Stimulated activated CD4-positive, alpha-beta T cell treated with anti-CD3 and anti-CD28 coated beads, Interleukin-1b, Interleukin-23, amount 100 ng/mL, for 24 hours (primary cell): ENCODE measurements around the gene BTBD8.
"Not testable (repeated sequence)": the region's sequence is repeated elsewhere in the genome, so short reads cannot be mapped to it uniquely, and the experiment has no call there.

ENCODE experiments used
- DNase-seq, 4 experiments: peaks; one replicate each; pipeline ENCODE4 v3.0.0-alpha.2; 2020; ENCODE audit warnings: low read depth in 4 of 4, low spot score in 1 of 4

Gene BTBD8

DNA sequence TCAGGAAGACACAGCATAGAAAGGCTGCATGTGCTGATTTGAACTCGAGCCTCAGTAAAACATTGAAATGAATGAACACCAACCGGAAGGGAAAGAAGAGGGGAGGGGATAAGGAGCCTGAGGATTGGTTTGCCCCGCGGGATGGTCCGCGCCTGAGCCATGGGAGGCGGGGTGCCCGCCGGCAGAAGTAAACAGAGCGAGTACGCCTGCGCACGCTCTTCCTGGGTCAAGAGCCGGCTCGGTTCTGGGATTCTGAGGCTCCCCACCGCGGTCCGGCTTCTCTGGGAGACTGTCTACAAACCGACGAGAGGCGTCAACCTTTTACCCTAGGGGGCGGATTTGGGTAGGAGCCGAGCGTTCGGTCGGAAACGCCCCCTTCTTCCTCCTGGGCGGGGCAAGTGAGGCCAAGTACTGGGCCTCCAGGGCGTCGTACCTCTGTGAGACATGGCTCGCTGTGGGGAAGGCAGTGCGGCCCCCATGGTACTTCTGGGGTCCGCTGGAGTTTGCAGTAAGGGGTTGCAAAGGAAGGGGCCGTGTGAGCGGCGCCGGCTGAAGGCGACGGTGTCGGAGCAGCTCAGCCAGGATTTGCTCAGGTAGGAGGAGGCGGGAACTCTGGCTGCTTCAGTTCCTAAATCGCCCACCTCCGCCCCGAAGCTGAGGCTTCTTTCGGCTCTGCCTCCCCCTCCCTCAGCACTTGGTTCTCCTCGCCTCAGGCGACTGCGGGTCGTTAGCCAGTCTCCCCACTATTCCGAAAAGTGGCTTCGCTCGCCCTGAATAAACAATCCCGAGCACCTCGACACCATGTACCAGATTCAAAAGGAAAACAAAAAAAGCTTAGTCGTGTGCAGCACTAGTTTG lies at the start of gene BTBD8:
TSS of gene BTBD8 (plus strand) at position 218 of the 858 bp plus-strand sequence. CDS start at position 445, 227 bp downstream.
- DNase-seq: peak; percentile 60 to 72 (median 66)

GRCh38 chr1:92030656-92031107 lies 49.5 kb upstream of the BTBD8 start:
- DNase-seq: no peak

DNA sequence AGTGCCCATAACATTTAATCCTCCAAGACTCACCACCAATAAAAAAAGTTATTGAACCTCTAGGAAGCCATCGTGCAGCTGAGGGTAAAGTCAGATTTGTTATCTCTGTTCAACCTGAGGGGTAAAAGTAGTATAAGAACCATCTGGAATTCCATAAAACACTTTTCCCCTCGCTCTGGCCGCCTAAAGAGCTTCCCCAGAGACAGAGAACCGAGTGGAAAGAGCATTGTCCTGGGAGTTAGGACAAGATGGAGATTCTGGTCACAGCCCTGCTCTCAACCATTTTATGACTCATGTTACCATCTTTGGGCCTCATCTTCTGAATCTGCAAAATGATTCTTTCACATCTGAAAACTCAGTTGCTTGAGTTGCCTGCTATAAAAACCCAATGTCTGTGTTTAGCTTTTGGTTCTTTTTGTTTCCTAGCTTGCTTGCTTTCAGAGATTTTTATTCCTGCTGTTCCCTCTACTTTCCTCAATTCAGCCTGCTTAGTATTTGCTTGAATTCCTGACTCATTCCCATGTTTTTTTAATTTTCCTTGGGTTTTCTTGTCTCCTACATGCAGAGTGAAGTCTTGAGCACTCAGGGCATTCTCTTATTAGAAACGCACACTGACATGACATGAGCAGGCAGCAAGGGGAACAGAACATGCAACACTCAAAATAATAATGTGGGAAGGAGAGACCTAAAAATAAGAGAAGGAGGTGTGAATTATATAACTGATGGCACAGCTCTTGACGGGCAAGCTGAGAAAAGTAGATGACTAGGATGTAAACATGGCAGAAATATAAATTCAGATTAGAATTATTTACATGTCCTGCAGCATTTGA lies 48.6 kb upstream of the BTBD8 start:
- DNase-seq: no peak

DNA sequence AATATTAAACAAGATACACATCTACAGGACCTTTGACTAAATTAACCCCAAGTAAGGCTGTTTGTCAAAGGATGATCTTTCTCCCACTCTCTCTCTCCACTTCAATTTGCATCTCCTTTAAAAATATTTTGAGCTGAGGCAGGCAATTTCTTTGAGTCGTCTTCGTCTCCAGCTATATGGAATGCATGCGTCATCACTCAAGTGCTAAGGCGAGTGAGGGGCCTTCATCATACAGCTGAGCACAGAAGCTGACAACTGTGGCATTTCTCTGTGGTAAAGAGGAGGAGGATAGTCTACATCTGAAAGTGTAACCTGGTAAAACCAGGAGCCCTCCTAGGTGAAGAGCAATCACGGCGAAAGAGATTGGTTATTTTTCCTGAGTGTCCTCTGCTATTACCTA lies 42.7 kb upstream of the BTBD8 start:
- no peak for DNase-seq

DNA sequence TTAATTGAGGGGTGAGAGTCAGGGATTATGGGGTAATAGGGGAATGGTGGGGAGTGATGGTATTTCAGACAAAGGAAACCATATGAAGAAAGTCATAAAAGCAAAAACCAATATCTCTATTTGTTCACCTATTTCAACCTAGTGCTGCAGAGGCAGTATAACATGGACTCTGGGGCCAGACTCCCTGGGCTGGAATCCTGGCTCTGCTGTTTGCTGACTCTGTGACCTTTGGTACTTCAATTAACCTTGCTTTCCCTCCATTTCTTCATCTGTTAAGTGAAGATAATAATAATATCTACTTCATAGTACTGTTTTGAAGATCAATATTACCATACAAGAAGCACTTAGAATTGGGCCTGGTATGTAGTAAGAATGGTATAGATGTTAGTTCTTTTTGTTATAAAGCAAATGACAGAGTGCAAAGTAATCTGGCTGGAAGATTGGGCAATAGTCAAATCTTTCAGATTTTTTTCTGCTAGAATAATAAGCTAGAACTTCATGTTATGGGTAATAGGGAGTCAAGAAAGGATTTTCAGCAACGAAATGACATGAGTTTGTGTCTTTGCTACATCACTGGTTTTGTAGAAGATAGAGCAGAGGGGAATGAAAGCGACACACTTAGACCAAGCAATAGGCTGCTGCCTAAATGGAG lies 41.3 kb upstream of the BTBD8 start:
- DNase-seq: no peak

DNA sequence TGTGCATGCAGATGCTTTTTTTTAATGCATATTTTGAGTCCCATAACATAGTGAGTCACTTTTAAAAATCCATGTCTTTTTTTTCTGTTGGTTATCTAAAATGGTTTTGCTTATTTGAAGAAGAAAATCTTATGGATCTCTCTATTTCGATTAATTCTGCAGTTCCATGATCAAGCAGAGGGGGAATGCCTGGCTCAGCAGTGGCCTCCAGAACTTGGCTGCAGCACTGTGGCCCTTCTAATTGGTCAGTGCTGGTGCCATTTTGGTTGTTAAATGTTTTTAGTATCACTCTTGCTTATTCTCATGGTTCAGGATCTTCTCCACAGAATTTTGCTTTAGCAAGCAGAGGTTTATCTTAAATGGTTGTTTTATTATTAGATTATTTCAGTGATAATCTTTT lies 39.2 kb upstream of the BTBD8 start:
- no peak for DNase-seq

DNA sequence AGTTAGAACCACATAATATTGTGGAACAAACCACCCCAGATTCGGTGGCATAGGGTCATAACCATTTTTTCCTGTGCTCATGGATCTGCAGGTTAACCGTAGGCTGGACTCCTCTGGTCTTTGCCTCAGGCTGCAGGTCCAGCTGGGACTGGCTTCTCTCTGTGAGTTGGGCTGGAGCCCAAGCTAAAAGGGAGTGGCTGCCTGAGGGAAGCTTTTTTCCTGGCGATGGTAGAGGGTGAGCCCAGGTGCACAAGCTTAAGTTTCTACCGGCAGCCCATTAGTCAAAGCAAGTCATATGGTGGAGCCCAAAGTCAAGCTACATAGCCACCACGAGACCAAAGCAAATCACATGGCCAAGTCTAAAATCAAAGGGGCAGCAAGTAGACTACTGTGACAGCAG lies 36.5 kb upstream of the BTBD8 start:
- no peak for DNase-seq

DNA sequence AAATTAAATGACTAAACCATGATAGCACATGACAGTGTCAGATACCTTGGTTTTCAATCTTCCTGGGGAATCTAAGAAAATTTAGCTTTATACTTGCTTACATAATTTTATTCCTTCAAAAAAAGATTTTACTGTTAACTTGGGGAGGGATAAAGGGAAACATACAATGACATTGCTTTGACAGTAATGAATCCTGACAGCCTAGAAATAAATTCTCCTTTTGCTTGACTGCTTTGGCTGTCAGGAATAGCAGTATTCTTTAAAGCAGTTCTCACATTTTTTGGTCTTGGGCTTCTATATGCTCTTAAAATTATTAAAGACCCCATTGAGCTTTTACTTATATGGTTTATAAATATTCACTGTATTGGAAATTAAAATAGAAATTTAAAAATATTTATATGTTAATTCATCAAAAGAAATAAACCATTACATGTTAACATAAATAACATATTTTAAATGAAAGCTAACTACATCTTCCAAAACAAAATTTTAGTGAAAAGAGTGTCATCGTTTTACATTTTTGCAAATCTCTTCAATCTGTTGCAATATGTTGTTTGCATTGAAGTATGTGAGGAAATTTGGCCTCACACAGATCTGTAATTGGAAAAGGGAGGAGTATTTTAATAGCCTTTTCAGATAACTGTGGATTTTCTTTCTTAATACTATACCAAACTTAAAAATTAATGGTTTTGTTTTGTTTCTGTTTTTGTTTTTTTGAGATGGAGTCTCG lies 34.2 kb upstream of the BTBD8 start:
- DNase-seq: no peak

- no peak for DNase-seq
Observed at GRCh38 chr1:92051948-92052347, 28.2 kb upstream of the BTBD8 start.

GRCh38 chr1:92065042-92065441 lies 15.1 kb upstream of the BTBD8 start:
- no peak for DNase-seq

GRCh38 chr1:92066321-92066720 lies 13.8 kb upstream of the BTBD8 start:
- no peak for DNase-seq

GRCh38 chr1:92070892-92071291 lies 9.3 kb upstream of the BTBD8 start:
- DNase-seq: no peak

GRCh38 chr1:92074446-92074845 lies 5.7 kb upstream of the BTBD8 start:
- DNase-seq: not testable (repeated sequence)

GRCh38 chr1:92075311-92075710 lies 4.8 kb upstream of the BTBD8 start, which contains the start of gene SETSIP:
Gene SETSIP, minus strand, starts transcription at chr1:92075411. Its CDS starts 0 bp downstream, at chr1:92075411.
- DNase-seq: no peak

DNA sequence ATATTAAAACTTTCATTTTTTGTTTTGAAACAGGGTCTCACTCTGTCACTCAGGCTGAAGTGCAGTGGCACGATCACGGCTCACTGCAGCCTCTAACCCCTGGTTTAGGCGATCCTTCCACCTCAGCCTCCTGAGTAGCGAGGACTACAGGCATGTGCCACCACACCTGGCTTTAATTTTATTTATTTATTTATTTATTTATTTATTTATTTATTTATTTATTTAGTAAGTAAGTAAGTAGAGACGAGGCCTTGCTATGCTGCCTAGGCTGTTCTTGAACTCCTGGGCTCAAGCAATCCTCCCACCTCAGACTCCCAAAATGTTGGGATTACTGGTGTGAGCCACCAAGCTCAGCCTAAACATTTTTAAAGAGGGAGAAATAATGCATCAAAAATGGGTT lies 3.8 kb upstream of the BTBD8 start:
- DNase-seq: no peak

GRCh38 chr1:92078077-92078476 lies 2.1 kb upstream of the BTBD8 start:
- not testable (repeated sequence) for DNase-seq

GRCh38 chr1:92079441-92079840 lies 704 bp upstream of the BTBD8 start:
- DNase-seq: no peak

DNA sequence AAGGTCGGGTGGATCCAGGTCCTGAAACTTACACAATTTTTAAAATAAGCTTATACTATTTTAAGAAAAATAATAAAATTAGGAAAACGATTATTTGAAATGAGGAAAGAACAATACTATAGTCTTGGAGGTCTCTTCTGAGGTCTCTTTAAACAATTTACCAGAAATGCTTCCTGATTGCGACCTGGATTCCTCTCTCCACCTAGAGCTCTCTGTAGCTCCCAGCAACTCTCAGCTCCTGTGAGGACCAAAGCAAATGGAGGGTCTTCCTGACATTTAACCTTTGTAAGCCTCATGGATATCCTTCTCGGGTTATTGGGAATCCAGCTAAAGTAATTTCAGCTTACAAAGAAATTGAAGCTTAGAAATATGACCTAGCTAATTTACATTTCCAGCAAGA lies 886 bp downstream of the BTBD8 start:
- no peak for DNase-seq

- no peak for DNase-seq
Observed at GRCh38 chr1:92084651-92085050, 4.5 kb downstream of the BTBD8 start.

DNA sequence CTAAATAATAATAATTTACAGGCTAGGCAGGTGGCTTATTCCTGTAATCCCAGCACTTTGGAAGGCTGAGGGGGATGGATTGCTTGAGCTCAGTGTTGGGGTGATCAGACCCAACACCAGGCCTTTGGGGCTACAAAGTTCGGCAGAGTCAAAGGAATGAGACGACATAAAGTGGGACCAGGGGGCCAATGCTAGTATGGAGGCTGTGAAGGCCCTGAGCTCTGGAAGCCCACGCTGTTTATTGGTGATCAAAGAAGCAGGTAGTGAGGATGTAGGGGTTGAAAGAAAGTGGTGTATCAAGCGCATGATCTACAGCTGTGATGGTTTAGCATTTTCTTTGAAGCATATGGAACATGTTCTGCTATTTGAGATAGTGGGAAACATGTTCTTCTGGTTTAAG lies 5.6 kb downstream of the BTBD8 start:
- no peak for DNase-seq

- DNase-seq: no peak
Observed at GRCh38 chr1:92087542-92087941, 7.4 kb downstream of the BTBD8 start.
